ENCODE measurements around the gene CD1B.
"Not testable (repeated sequence)": the region's sequence is repeated elsewhere in the genome, so short reads cannot be mapped to it uniquely, and the experiment has no call there.

The CD1B gene

GRCh38 chr1:158286487-158286886, 44.8 kb downstream of the CD1B start:
- Histone ChIP-seq H3K4me2 (no peak overlapping the region), H3K36me3 (ENCODE audit: insufficient read depth) (no peaks in the 10 kb centered on the region), H4K20me1 (ENCODE audit: insufficient read depth) (no peaks in the 10 kb centered on the region), H3K4me3 (IDR thresholded peaks at IDR 0.05; ENCODE audit: insufficient read depth, low read depth, low read length) (no peak overlapping the region), H3K27me3 (ENCODE audit: insufficient read depth, low read depth) (no peaks in the 10 kb centered on the region), H3K4me1 (ENCODE audit: low read depth, poor library complexity, severe bottlenecking) (no peaks in the 10 kb centered on the region), H2AFZ (ENCODE audit: low read depth) (no peak overlapping the region), H3K79me2 (ENCODE audit: insufficient read depth, low read depth) (no peaks in the 10 kb centered on the region), H3K9ac (no peak overlapping the region), H3K27ac (no peak overlapping the region)
- no peak for TF ChIP-seq CTCF (conservative IDR thresholded peaks at IDR 0.05; ENCODE audit: low read depth, low read length)

GRCh38 chr1:158285756-158286241, 45.5 kb downstream of the CD1B start:
- no peak overlapping the region for H3K9ac ChIP-seq
- H4K20me1 ChIP-seq (ENCODE audit: insufficient read depth), result no peaks in the 10 kb centered on the region
- H3K4me3 ChIP-seq (IDR thresholded peaks at IDR 0.05; ENCODE audit: insufficient read depth, low read depth, low read length), result no peak overlapping the region
- no peak for TF ChIP-seq CTCF (conservative IDR thresholded peaks at IDR 0.05; ENCODE audit: low read depth, low read length)
- no peaks in the 10 kb centered on the region for H3K79me2 ChIP-seq (ENCODE audit: insufficient read depth, low read depth)
- no peak overlapping the region for H3K4me2 ChIP-seq
- no peaks in the 10 kb centered on the region for H3K27me3 ChIP-seq (ENCODE audit: insufficient read depth, low read depth)
- H3K27ac ChIP-seq, result no peak overlapping the region
- no peak overlapping the region for H2AFZ ChIP-seq (ENCODE audit: low read depth)
- no peaks in the 10 kb centered on the region for H3K36me3 ChIP-seq (ENCODE audit: insufficient read depth)
- no peaks in the 10 kb centered on the region for H3K4me1 ChIP-seq (ENCODE audit: low read depth, poor library complexity, severe bottlenecking)

- no peak for TF ChIP-seq CTCF (conservative IDR thresholded peaks at IDR 0.05; ENCODE audit: low read depth, low read length)
- Histone ChIP-seq H3K79me2 (ENCODE audit: insufficient read depth, low read depth) (no peaks in the 10 kb centered on the region), H3K36me3 (ENCODE audit: insufficient read depth) (no peaks in the 10 kb centered on the region), H3K4me3 (IDR thresholded peaks at IDR 0.05; ENCODE audit: insufficient read depth, low read depth, low read length) (no peak overlapping the region), H2AFZ (ENCODE audit: low read depth) (no peak overlapping the region), H3K4me1 (ENCODE audit: low read depth, poor library complexity, severe bottlenecking) (no peaks in the 10 kb centered on the region), H3K27ac (no peak overlapping the region), H3K27me3 (ENCODE audit: insufficient read depth, low read depth) (no peaks in the 10 kb centered on the region), H4K20me1 (ENCODE audit: insufficient read depth) (no peaks in the 10 kb centered on the region), H3K9ac (no peak overlapping the region), H3K4me2 (no peak overlapping the region)
These were observed 47.4 kb downstream of the CD1B start for GRCh38 chr1:158283965-158284364.

GRCh38 chr1:158282421-158282820, 48.9 kb downstream of the CD1B start:
- not testable (repeated sequence) for H3K27ac ChIP-seq; H3K4me1 ChIP-seq (ENCODE audit: low read depth, poor library complexity, severe bottlenecking); H3K4me2 ChIP-seq

More at GRCh38 chr1:158282421-158282820, 48.9 kb downstream of the CD1B start:
- H2AFZ ChIP-seq (ENCODE audit: low read depth); H3K79me2 ChIP-seq (ENCODE audit: insufficient read depth, low read depth); H3K27me3 ChIP-seq (ENCODE audit: insufficient read depth, low read depth); H3K9ac ChIP-seq; H3K36me3 ChIP-seq (ENCODE audit: insufficient read depth); H4K20me1 ChIP-seq (ENCODE audit: insufficient read depth); H3K4me3 ChIP-seq (IDR thresholded peaks at IDR 0.05; ENCODE audit: insufficient read depth, low read depth, low read length): not testable (repeated sequence)

Data from KMS-11 (cell line).